CD4-positive, alpha-beta T cell (primary cell): ENCODE measurements around the gene CTCFL. TPM values are rescaled to one million over a fixed set of nuclear protein-coding genes. Genes with fewer than 3 reads are reported as not detected.

ENCODE experiments used
- ATAC-seq: fragments of 200-7000 bp; cut with Tn5 transposase; one replicate; pipeline ENCODE4 v1.10.0; 2022; ENCODE audit warnings: mild to moderate bottlenecking; ENCODE audit not compliant: poor library complexity
- CTCF ChIA-PET: fragments of 350-600 bp; sonication (Branson Sonifier 250); formaldehyde crosslinking; loops from one replicate; lab custom pipeline; 2021; ENCODE audit warnings: antibody characterized with exemption, inconsistent platforms; lab: Charles Lee
- POLR2A ChIA-PET: fragments of 350-600 bp; sonication (Branson Sonifier 250); formaldehyde crosslinking; loops from one replicate; lab custom pipeline; 2021; ENCODE audit warnings: antibody characterized with exemption, inconsistent platforms; lab: Charles Lee
- DNase-seq, 14 experiments: peaks; one replicate each; pipeline ENCODE4 v3.0.0-alpha.2; 2013 to 2020; ENCODE audit warnings: mixed read lengths in 2 of 14
- H3K27ac ChIP-seq, 2 donors: one replicate each; pipeline versions ENCODE4 v1.5.1 to v1.7.0; 2013; ENCODE audit warnings: low read length in 2 of 2, low read depth in 1 of 2, mild to moderate bottlenecking in 1 of 2
- H3K27me3 ChIP-seq, 2 experiments: 1 replicate in 1 of 2; 2 replicates in 1 of 2; pipeline versions ENCODE4 v1.6.1 to v1.7.0; 2013; ENCODE audit warnings: low read length in 2 of 2, control low read depth in 1 of 2, mild to moderate bottlenecking in 1 of 2, moderate library complexity in 1 of 2; ENCODE audit not compliant: insufficient read depth in 2 of 2, control insufficient read depth in 1 of 2
- H3K36me3 ChIP-seq: one replicate; pipeline ENCODE4 v1.6.1; 2013; ENCODE audit warnings: low read length, control low read depth; ENCODE audit not compliant: insufficient read depth
- H3K4me1 ChIP-seq: one replicate; pipeline ENCODE4 v1.6.1; 2013; ENCODE audit warnings: low read length, control low read depth; ENCODE audit not compliant: insufficient read depth
- H3K4me3 ChIP-seq: one replicate; pipeline ENCODE4 v1.5.1; 2013; ENCODE audit warnings: mild to moderate bottlenecking, low read length, moderate library complexity
- H3K9me3 ChIP-seq, 2 experiments: 1 replicate in 1 of 2; 2 replicates in 1 of 2; pipeline versions ENCODE4 v1.6.1 to v1.7.0; 2013; ENCODE audit warnings: low read length in 2 of 2, mild to moderate bottlenecking in 2 of 2, control low read depth in 1 of 2, moderate library complexity in 1 of 2; ENCODE audit not compliant: control insufficient read depth in 1 of 2, insufficient read depth in 1 of 2
- H3K27ac Mint-ChIP-seq: one replicate; pipeline ENCODE4 v1.8.0; 2020; ENCODE audit warnings: mixed read lengths
- H3K27me3 Mint-ChIP-seq: one replicate; pipeline ENCODE4 v1.8.0; 2021; ENCODE audit warnings: mixed read lengths
- H3K36me3 Mint-ChIP-seq: one replicate; pipeline ENCODE4 v1.8.0; 2021; ENCODE audit warnings: low read depth, mixed read lengths
- H3K4me1 Mint-ChIP-seq: one replicate; pipeline ENCODE4 v1.8.0; 2021; ENCODE audit warnings: low read depth, mixed read lengths
- H3K4me3 Mint-ChIP-seq: one replicate; pipeline ENCODE4 v1.8.0; 2020; ENCODE audit warnings: mild to moderate bottlenecking, mixed read lengths
- H3K9me3 Mint-ChIP-seq: one replicate; pipeline ENCODE4 v1.8.0; 2020; ENCODE audit warnings: mixed read lengths
- intact Hi-C, 2 experiments: fragments of 100-400 bp; cut with DNase I in 1 of 2; cut with micrococcal nuclease in 1 of 2; formaldehyde crosslinking; loops; one replicate each; pipeline versions ENCODE4 v1.15.1 to v1.9.0; 2023 to 2025; cut with DNase I, micrococcal nuclease
- total RNA-seq, 174 experiments: library from RNA in 2 of 174; stranded (reverse) in 2 of 174; gene quantifications; one replicate each; pipeline ENCODE4 v1.2.3 and lab custom pipeline; 2021 to 2026
- TF ChIP-seq, protein P1 (sequence below): fragments of 200-600 bp; IDR thresholded peaks from one replicate; pipeline ENCODE4 v1.8.0; 2022; ENCODE audit warnings: antibody characterized with exemption, mild to moderate bottlenecking

CTCFL gene
- total RNA-seq, 2 experiments from 2014 or later, result not detected

GRCh38 chr20:57561356-57562279 is 36.7 kb upstream of the CTCFL start:
- Mint-ChIP-seq H3K36me3 (no peaks in the 10 kb centered on the region), H3K4me1 (no peaks in the 10 kb centered on the region), H3K27me3 (peaks cover 45% of the 10 kb centered on the region), H3K27ac (no peak overlapping the region), H3K9me3 (no peaks in the 10 kb centered on the region), H3K4me3 (no peak overlapping the region)
- ATAC-seq (no peak), DNase-seq (no peak)
- H3K27me3 ChIP-seq, result peaks cover 4 to 8% of the 10 kb centered on the region in 2 experiments
- H3K9me3 ChIP-seq, result no peaks in the 10 kb centered on the region
- H3K27ac ChIP-seq, result no peak overlapping the region
- H3K4me1 ChIP-seq, result no peaks in the 10 kb centered on the region
- CTCF ChIA-PET, result interaction anchor here (0.6 kb wide), 1 partner anchor 719 kb away, joined by 4 read pairs; no protein-coding TSS in a partner anchor
- TF ChIP-seq, protein P1, sequence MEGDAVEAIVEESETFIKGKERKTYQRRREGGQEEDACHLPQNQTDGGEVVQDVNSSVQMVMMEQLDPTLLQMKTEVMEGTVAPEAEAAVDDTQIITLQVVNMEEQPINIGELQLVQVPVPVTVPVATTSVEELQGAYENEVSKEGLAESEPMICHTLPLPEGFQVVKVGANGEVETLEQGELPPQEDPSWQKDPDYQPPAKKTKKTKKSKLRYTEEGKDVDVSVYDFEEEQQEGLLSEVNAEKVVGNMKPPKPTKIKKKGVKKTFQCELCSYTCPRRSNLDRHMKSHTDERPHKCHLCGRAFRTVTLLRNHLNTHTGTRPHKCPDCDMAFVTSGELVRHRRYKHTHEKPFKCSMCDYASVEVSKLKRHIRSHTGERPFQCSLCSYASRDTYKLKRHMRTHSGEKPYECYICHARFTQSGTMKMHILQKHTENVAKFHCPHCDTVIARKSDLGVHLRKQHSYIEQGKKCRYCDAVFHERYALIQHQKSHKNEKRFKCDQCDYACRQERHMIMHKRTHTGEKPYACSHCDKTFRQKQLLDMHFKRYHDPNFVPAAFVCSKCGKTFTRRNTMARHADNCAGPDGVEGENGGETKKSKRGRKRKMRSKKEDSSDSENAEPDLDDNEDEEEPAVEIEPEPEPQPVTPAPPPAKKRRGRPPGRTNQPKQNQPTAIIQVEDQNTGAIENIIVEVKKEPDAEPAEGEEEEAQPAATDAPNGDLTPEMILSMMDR, result no peak
- intact Hi-C loops, result no loop called here
- no peaks in the 10 kb centered on the region for H3K36me3 ChIP-seq
- no peak overlapping the region for H3K4me3 ChIP-seq
- POLR2A ChIA-PET, result no interaction called here

- no peaks in the 10 kb centered on the region for H3K9me3 Mint-ChIP-seq
- no peaks in the 10 kb centered on the region for H3K36me3 Mint-ChIP-seq
- peaks cover 48% of the 10 kb centered on the region for H3K27me3 Mint-ChIP-seq
- Histone ChIP-seq H3K9me3 (no peaks in the 10 kb centered on the region), H3K27ac (no peak within 1 kb of the TSS), H3K36me3 (no peaks in the 10 kb centered on the region), H3K4me1 (no peaks in the 10 kb centered on the region), H3K4me3 (no peak within 1 kb of the TSS), H3K27me3 (peaks cover 0 to 8% of the 10 kb centered on the region in 2 experiments)
- TF ChIP-seq, protein P1, result no peak
- H3K27ac Mint-ChIP-seq, result no peak within 1 kb of the TSS
- H3K4me3 Mint-ChIP-seq, result no peak within 1 kb of the TSS
- POLR2A ChIA-PET, result interaction anchor here (0.6 kb wide), 1 partner anchor 194 kb away, joined by 3 read pairs; no protein-coding TSS in a partner anchor
- CTCF ChIA-PET, result interaction anchor here (0.6 kb wide), 1 partner anchor 720 kb away, joined by 4 read pairs; no protein-coding TSS in a partner anchor
- intact Hi-C loops, result no loop called here
- DNase-seq, result no peak
- no peak for ATAC-seq
- H3K4me1 Mint-ChIP-seq, result no peaks in the 10 kb centered on the region
These were observed 35.8 kb upstream of the CTCFL start, which contains the start of gene PCK1 for GRCh38 chr20:57560554-57561355. TSS of gene PCK1 (plus strand) at chr20:57561110. CDS start at chr20:57561412, 302 bp downstream.
